ENCODE data around the gene SNTG2.

DNA sequence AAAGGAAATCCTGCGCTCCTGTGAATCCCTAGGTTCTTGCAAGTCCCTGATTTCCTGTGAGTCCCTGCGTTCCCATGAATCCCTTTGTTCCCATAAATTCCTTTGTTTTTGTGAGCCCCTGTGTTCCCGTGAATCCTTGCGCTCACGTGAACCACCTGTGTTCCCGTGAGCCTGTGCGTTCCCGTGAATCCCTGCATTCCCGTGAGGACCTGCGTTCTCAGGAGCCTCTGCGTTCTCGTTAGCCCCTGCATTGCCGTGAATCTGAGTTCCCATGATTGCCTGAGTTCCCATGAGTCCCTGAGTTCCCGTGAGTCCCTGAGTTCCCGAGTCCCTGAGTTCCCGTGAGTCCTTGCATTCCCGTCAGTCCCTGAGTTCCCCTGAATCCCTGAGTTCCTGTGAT, 71.5 kb downstream of the SNTG2 start:
- TF ChIP-seq POLR2AphosphoS5 (IDR thresholded peaks at IDR 0.05; ENCODE audit: low read depth, low read length) (no peak), TAF1 (IDR thresholded peaks at IDR 0.05; ENCODE audit: borderline replicate concordance, insufficient read depth, low read length) (no peak), SIN3A (IDR thresholded peaks at IDR 0.05; ENCODE audit: borderline replicate concordance, insufficient read depth, low read length) (no peak), FOXP2 (optimal IDR thresholded peaks at IDR 0.05; ENCODE audit: borderline replicate concordance, extremely low read depth, extremely low read length, insufficient read depth) (no peak)
- TF ChIP-seq, protein P1, sequence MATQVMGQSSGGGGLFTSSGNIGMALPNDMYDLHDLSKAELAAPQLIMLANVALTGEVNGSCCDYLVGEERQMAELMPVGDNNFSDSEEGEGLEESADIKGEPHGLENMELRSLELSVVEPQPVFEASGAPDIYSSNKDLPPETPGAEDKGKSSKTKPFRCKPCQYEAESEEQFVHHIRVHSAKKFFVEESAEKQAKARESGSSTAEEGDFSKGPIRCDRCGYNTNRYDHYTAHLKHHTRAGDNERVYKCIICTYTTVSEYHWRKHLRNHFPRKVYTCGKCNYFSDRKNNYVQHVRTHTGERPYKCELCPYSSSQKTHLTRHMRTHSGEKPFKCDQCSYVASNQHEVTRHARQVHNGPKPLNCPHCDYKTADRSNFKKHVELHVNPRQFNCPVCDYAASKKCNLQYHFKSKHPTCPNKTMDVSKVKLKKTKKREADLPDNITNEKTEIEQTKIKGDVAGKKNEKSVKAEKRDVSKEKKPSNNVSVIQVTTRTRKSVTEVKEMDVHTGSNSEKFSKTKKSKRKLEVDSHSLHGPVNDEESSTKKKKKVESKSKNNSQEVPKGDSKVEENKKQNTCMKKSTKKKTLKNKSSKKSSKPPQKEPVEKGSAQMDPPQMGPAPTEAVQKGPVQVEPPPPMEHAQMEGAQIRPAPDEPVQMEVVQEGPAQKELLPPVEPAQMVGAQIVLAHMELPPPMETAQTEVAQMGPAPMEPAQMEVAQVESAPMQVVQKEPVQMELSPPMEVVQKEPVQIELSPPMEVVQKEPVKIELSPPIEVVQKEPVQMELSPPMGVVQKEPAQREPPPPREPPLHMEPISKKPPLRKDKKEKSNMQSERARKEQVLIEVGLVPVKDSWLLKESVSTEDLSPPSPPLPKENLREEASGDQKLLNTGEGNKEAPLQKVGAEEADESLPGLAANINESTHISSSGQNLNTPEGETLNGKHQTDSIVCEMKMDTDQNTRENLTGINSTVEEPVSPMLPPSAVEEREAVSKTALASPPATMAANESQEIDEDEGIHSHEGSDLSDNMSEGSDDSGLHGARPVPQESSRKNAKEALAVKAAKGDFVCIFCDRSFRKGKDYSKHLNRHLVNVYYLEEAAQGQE (IDR thresholded peaks at IDR 0.05; ENCODE audit: insufficient read depth in 1 of 2, low read depth in 2 of 2, low read length in 2 of 2): no peak
